ENCODE data around the gene PIH1D1. TPM values are rescaled to one million over a fixed set of nuclear protein-coding genes. Genes with fewer than 3 reads are reported as not detected.
A peak's percentile ranks its signal among the peaks of the same experiment; 100 is the strongest.
"Not testable (repeated sequence)": the region's sequence is repeated elsewhere in the genome, so short reads cannot be mapped to it uniquely, and the experiment has no call there.

Gene PIH1D1
- total RNA-seq, 1 donor from 2014 or later = 77.9 TPM

- DNase-seq (ENCODE audit: low spot score) = no peak
These were observed 4.7 kb upstream of the PIH1D1 start for GRCh38 chr19:49456326-49456725.

- DNase-seq (ENCODE audit: low spot score) = no peak
These were observed 4.2 kb upstream of the PIH1D1 start for GRCh38 chr19:49455773-49456172.

- no peak for DNase-seq (ENCODE audit: low spot score)
These were observed 2.2 kb upstream of the PIH1D1 start for GRCh38 chr19:49453757-49454240.

GRCh38 chr19:49453013-49453756 is 1.6 kb upstream of the PIH1D1 start, which contains the start of gene ALDH16A1:
TSS of gene ALDH16A1 (plus strand) at chr19:49453225. CDS start at chr19:49453332, 107 bp downstream.
- peak; percentile 98 for DNase-seq (ENCODE audit: low spot score)

- DNase-seq (ENCODE audit: low spot score) = no peak
These were observed 1.2 kb downstream of the PIH1D1 start for GRCh38 chr19:49450405-49450804.

GRCh38 chr19:49448432-49448786 is 3.2 kb downstream of the PIH1D1 start:
- DNase-seq (ENCODE audit: low spot score) = no peak

GRCh38 chr19:49447485-49448431 is 3.9 kb downstream of the PIH1D1 start:
- DNase-seq (ENCODE audit: low spot score) = no peak

GRCh38 chr19:49445997-49446396 is 5.6 kb downstream of the PIH1D1 start:
- DNase-seq (ENCODE audit: low spot score) = no peak

- not testable (repeated sequence) for DNase-seq (ENCODE audit: low spot score)
These were observed 7.4 kb downstream of the PIH1D1 start for GRCh38 chr19:49444100-49444700.

- peak; percentile 95 for DNase-seq (ENCODE audit: low spot score)
These were observed 8.1 kb downstream of the PIH1D1 start for GRCh38 chr19:49443366-49444099.

GRCh38 chr19:49442771-49443365 is 8.7 kb downstream of the PIH1D1 start:
- DNase-seq (ENCODE audit: low spot score) = peak; percentile 85

- DNase-seq (ENCODE audit: low spot score) = no peak
These were observed 9.3 kb downstream of the PIH1D1 start for GRCh38 chr19:49442354-49442753.

GRCh38 chr19:49441960-49442350 is 9.7 kb downstream of the PIH1D1 start:
- no peak for DNase-seq (ENCODE audit: low spot score)

- no peak for DNase-seq (ENCODE audit: low spot score)
These were observed 10.2 kb downstream of the PIH1D1 start, which contains the start of gene SLC17A7 for GRCh38 chr19:49441210-49441959. TSS of gene SLC17A7 (minus strand) at chr19:49441527. CDS start at chr19:49441379, 148 bp downstream.

GRCh38 chr19:49440439-49441209 is 11.0 kb downstream of the PIH1D1 start:
- no peak for DNase-seq (ENCODE audit: low spot score)

- no peak for DNase-seq (ENCODE audit: low spot score)
These were observed 11.8 kb downstream of the PIH1D1 start for GRCh38 chr19:49439836-49440235.

GRCh38 chr19:49438261-49438660 is 13.4 kb downstream of the PIH1D1 start:
- no peak for DNase-seq (ENCODE audit: low spot score)

- no peak for DNase-seq (ENCODE audit: low spot score)
These were observed 14.4 kb downstream of the PIH1D1 start for GRCh38 chr19:49437231-49437630.

GRCh38 chr19:49436381-49437017 is 15.1 kb downstream of the PIH1D1 start:
- DNase-seq (ENCODE audit: low spot score) = no peak

Measured in mucosa of gallbladder (tissue), 1 donor.